ENCODE results near the gene GCAT. TPM values are rescaled to one million over a fixed set of nuclear protein-coding genes. Genes with fewer than 3 reads are reported as not detected.

The GCAT gene
- total RNA-seq = 1 to 10 TPM in 1 of 3 donors, under 1 TPM in 2; 0.25 to 1.2 (median 0.28) TPM
- total RNA-seq (2013) = 0.41 TPM

- TF ChIP-seq, protein P1, sequence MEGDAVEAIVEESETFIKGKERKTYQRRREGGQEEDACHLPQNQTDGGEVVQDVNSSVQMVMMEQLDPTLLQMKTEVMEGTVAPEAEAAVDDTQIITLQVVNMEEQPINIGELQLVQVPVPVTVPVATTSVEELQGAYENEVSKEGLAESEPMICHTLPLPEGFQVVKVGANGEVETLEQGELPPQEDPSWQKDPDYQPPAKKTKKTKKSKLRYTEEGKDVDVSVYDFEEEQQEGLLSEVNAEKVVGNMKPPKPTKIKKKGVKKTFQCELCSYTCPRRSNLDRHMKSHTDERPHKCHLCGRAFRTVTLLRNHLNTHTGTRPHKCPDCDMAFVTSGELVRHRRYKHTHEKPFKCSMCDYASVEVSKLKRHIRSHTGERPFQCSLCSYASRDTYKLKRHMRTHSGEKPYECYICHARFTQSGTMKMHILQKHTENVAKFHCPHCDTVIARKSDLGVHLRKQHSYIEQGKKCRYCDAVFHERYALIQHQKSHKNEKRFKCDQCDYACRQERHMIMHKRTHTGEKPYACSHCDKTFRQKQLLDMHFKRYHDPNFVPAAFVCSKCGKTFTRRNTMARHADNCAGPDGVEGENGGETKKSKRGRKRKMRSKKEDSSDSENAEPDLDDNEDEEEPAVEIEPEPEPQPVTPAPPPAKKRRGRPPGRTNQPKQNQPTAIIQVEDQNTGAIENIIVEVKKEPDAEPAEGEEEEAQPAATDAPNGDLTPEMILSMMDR (IDR thresholded peaks at IDR 0.05) = no peak
- no peaks in the 10 kb centered on the region for H3K36me3 ChIP-seq (ENCODE audit: control insufficient read depth, insufficient read depth, low read length)
- H3K4me3 Mint-ChIP-seq = peak within 1 kb of the TSS; percentile 81
- peaks cover 15 to 49% of the 10 kb centered on the region in 2 donors for H3K4me1 Mint-ChIP-seq
- H3K9me3 Mint-ChIP-seq = no peaks in the 10 kb centered on the region
- no peaks in the 10 kb centered on the region for H3K9me3 ChIP-seq (ENCODE audit: control insufficient read depth, insufficient read depth, low read length)
- no peak within 1 kb of the TSS for H3K27ac Mint-ChIP-seq
- H3K27me3 ChIP-seq (ENCODE audit: control insufficient read depth, insufficient read depth, low read length) = peaks cover 63% of the 10 kb centered on the region
- WGBS (ENCODE audit: insufficient coverage) = under 1% methylated on average over 73 of the region's 73 CpGs
- no peak within 1 kb of the TSS for H3K27ac ChIP-seq (ENCODE audit: low read length)
- ATAC-seq = peak; percentile 94 to 95 (median 95)
- peaks cover 47% of the 10 kb centered on the region for H3K4me1 ChIP-seq (ENCODE audit: control insufficient read depth, insufficient read depth, low read length)
- intact Hi-C loops (cut with micrococcal nuclease) = loop anchor here (5.0 kb wide), 1 partner anchor 35 kb away; the partner anchor contains the start of gene ANKRD54
- H3K4me3 ChIP-seq (ENCODE audit: low read length) = peak within 1 kb of the TSS; percentile 43
- peak; percentile 74 to 90 for DNase-seq
- H3K36me3 Mint-ChIP-seq = no peaks in the 10 kb centered on the region
- H3K27me3 Mint-ChIP-seq (ENCODE audit: low read depth in 2 of 2) = peaks cover 38 to 39% of the 10 kb centered on the region in 2 donors
Measured at GRCh38 chr22:37807410-37808293, at the start of gene GCAT. GCAT (plus strand) TSS chr22:37807934; CDS start chr22:37807968, 34 bp downstream.

- intact Hi-C loops (cut with micrococcal nuclease) = no loop called here
- 73% methylated on average over 10 of the region's 10 CpGs for WGBS (ENCODE audit: insufficient coverage)
- DNase-seq (no peak), ATAC-seq (no peak)
- H3K4me3 Mint-ChIP-seq = no peak overlapping the region
- Histone ChIP-seq H3K36me3 (ENCODE audit: control insufficient read depth, insufficient read depth, low read length) (peaks cover 50% of the 10 kb centered on the region), H3K27ac (ENCODE audit: low read length) (no peak overlapping the region), H3K4me1 (ENCODE audit: control insufficient read depth, insufficient read depth, low read length) (no peaks in the 10 kb centered on the region), H3K4me3 (ENCODE audit: low read length) (no peak overlapping the region), H3K9me3 (ENCODE audit: control insufficient read depth, insufficient read depth, low read length) (no peaks in the 10 kb centered on the region), H3K27me3 (ENCODE audit: control insufficient read depth, insufficient read depth, low read length) (no peaks in the 10 kb centered on the region)
- no peaks in the 10 kb centered on the region for H3K4me1 Mint-ChIP-seq
- no peak overlapping the region for H3K27ac Mint-ChIP-seq
- no peaks in the 10 kb centered on the region for H3K36me3 Mint-ChIP-seq
- TF ChIP-seq, protein P1 (IDR thresholded peaks at IDR 0.05) = no peak
- H3K9me3 Mint-ChIP-seq = no peaks in the 10 kb centered on the region
- no peaks in the 10 kb centered on the region for H3K27me3 Mint-ChIP-seq (ENCODE audit: low read depth in 2 of 2)
Measured at GRCh38 chr22:37758694-37759093, 49.0 kb upstream of the GCAT start.

DNA sequence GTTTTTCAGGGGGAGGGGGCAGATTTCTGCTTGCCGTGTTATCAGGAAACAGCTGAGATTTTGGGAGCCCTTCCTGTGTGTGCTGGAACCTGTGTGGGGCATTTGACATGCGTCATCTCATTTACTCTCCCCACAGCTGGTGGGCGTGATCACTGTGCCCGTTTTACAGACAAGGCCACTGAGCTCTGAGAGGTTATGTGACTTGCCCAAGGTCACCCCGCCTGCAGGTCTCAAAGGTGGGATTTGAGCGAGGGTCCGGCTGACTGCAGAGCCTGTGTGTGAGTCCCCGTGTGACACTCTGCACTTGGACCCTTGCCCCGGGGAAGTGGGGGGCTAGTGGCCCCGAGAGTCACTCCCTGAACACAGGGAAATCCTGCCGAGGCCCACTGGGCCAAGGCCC, 48.5 kb upstream of the GCAT start:
- H3K4me1 Mint-ChIP-seq = no peaks in the 10 kb centered on the region
- 97% methylated on average over 11 of the region's 11 CpGs for WGBS (ENCODE audit: insufficient coverage)

More for the DNA sequence above, 48.5 kb upstream of the GCAT start:
- Mint-ChIP-seq H3K27me3 (ENCODE audit: low read depth in 2 of 2) (no peaks in the 10 kb centered on the region), H3K36me3 (no peaks in the 10 kb centered on the region), H3K9me3 (no peaks in the 10 kb centered on the region), H3K4me3 (no peak overlapping the region), H3K27ac (no peak overlapping the region)
- Histone ChIP-seq H3K36me3 (ENCODE audit: control insufficient read depth, insufficient read depth, low read length) (peaks cover 55% of the 10 kb centered on the region), H3K4me3 (ENCODE audit: low read length) (no peak overlapping the region), H3K27ac (ENCODE audit: low read length) (no peak overlapping the region), H3K9me3 (ENCODE audit: control insufficient read depth, insufficient read depth, low read length) (no peaks in the 10 kb centered on the region), H3K27me3 (ENCODE audit: control insufficient read depth, insufficient read depth, low read length) (no peaks in the 10 kb centered on the region), H3K4me1 (ENCODE audit: control insufficient read depth, insufficient read depth, low read length) (no peaks in the 10 kb centered on the region)
- ATAC-seq = no peak
- DNase-seq = no peak
- TF ChIP-seq, protein P1 (IDR thresholded peaks at IDR 0.05) = no peak
- intact Hi-C loops (cut with micrococcal nuclease) = no loop called here
